Gastroesophageal sphincter (tissue), 4 donors: Measurements from ENCODE around the gene FBXO17. TPM values are rescaled to one million over a fixed set of nuclear protein-coding genes. Genes with fewer than 3 reads are reported as not detected.

Experiments
- ATAC-seq: fragments of 150-250 bp; one replicate; pipeline ENCODE4 v1.9.1; 2016; ENCODE audit warnings: mild to moderate bottlenecking, moderate library complexity
- H3K27ac ChIP-seq, 4 donors: fragments of 200-600 bp; sonication (generic) in 3 of 4; 1 replicate in 3 of 4; 2 replicates in 1 of 4; pipeline ENCODE4 v1.5.1; 2016 to 2019
- H3K27me3 ChIP-seq: fragments of 200-600 bp; sonication (generic); one replicate; pipeline ENCODE4 v1.5.1; 2019
- H3K36me3 ChIP-seq, 2 donors: fragments of 200-600 bp; sonication (generic); one replicate each; pipeline ENCODE4 v1.5.1; 2019; ENCODE audit warnings: control low read depth in 1 of 2
- H3K4me1 ChIP-seq, 3 donors: fragments of 200-600 bp; sonication (generic); 1 replicate in 2 of 3; 2 replicates in 1 of 3; pipeline ENCODE4 v1.5.1; 2016 to 2019; ENCODE audit warnings: control low read depth in 2 of 3
- H3K4me3 ChIP-seq, 2 donors: fragments of 200-600 bp; sonication (generic); one replicate each; pipeline ENCODE4 v1.5.1; 2019; ENCODE audit warnings: mild to moderate bottlenecking in 1 of 2, moderate library complexity in 1 of 2
- H3K9me3 ChIP-seq, 3 donors: fragments of 200-600 bp; sonication (generic); one replicate each; pipeline ENCODE4 v1.5.1; 2017 to 2019; ENCODE audit warnings: control low read depth in 2 of 3
- CTCF ChIP-seq, 4 experiments: fragments of 200-600 bp in 2 of 4; fragments of 450-650 bp in 2 of 4; sonication (generic) in 1 of 4; IDR thresholded peaks; one replicate each; pipeline ENCODE4 v1.5.1; 2017 to 2019; ENCODE audit warnings: antibody characterized with exemption in 4 of 4, mild to moderate bottlenecking in 2 of 4, moderate library complexity in 2 of 4
- EP300 ChIP-seq: sonication (generic); formaldehyde crosslinking; IDR thresholded peaks from one replicate; pipeline ENCODE4 v1.6.1; 2017; ENCODE audit warnings: antibody characterized with exemption, mild to moderate bottlenecking
- POLR2A ChIP-seq, 2 donors: fragments of 450-650 bp; IDR thresholded peaks; one replicate each; pipeline ENCODE4 v1.6.1; 2017; ENCODE audit warnings: antibody characterized with exemption in 2 of 2, mild to moderate bottlenecking in 2 of 2, moderate library complexity in 1 of 2
- POLR2AphosphoS5 ChIP-seq: sonication (generic); formaldehyde crosslinking; IDR thresholded peaks from one replicate; pipeline ENCODE4 v1.6.1; 2017; ENCODE audit warnings: antibody characterized with exemption
- WGBS, 2 donors: methylation state at CpG; one replicate each; pipeline ENCODE4 v1.1.5; 2018; ENCODE audit warnings: low coverage in 1 of 2; 5-methylcytosine and 5-hydroxymethylcytosine counted together
- total RNA-seq, 4 donors: library from RNA; depleted of rRNA; stranded (reverse); fragments of >200 nt; gene quantifications; one replicate each; pipeline ENCODE4 v1.1.0, GENCODE V29; 2016

The FBXO17 gene
- 10 to 100 TPM; 21.5 to 31.3 (median 27.8) TPM for total RNA-seq

- 0 to 40% methylated on average over 1 to 8 of the region's 63 CpGs for WGBS, 2 donors
- Histone ChIP-seq H3K4me1 (peaks cover 0 to 45% (median 7%) of the 10 kb centered on the region in 3 donors), H3K9me3 (no peaks in the 10 kb centered on the region), H3K27ac (peak within 1 kb of the TSS; percentile 52 to 96 (median 94)), H3K4me3 (peak within 1 kb of the TSS; percentile 51 to 81), H3K36me3 (no peaks in the 10 kb centered on the region), H3K27me3 (no peaks in the 10 kb centered on the region)
- TF ChIP-seq POLR2A (IDR thresholded peaks at IDR 0.05) (peak in 1 of 2 donors; percentile 23), POLR2AphosphoS5 (no peak)
- peak; percentile 88 for ATAC-seq
Observed at GRCh38 chr19:38975214-38975860, at the start of gene FBXO17. FBXO17 (minus strand) TSS chr19:38975742; CDS start chr19:38950319, 25,423 bp downstream.

- Histone ChIP-seq H3K4me1 (no peaks in the 10 kb centered on the region), H3K27me3 (no peaks in the 10 kb centered on the region), H3K27ac (no peak overlapping the region), H3K36me3 (peaks cover 0 to 41% of the 10 kb centered on the region in 2 donors), H3K4me3 (no peak overlapping the region), H3K9me3 (no peaks in the 10 kb centered on the region)
- 94 to 100% methylated on average over 1 to 13 of the region's 14 CpGs for WGBS, 2 donors
- TF ChIP-seq POLR2AphosphoS5, result no peak
- TF ChIP-seq EP300, result no peak
- TF ChIP-seq POLR2A (IDR thresholded peaks at IDR 0.05), result no peak
- TF ChIP-seq CTCF (IDR thresholded peaks at IDR 0.05), result no peak
- ATAC-seq, result no peak
Observed at GRCh38 chr19:39024875-39025641, 49.5 kb upstream of the FBXO17 start.

DNA sequence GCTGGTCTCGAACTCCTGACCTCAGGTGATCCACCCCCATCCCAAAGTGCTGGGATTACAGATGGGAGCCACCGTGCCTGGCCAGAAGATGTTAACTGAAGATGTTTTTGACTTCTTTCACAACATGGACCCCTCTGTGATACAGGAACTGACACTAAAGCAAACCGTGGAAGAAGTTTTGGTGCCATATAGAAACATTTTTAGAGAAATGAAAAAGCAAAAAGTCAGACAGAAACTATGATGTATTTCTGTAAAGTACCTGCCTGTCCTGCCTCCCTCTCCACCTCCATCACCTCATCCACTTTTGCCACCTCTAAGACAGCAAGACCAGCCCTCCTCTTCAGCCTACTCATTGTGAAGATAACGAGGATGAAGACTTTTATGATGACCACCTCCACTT is 45.5 kb upstream of the FBXO17 start:
- Histone ChIP-seq H3K4me3 (no peak overlapping the region), H3K27ac (no peak overlapping the region), H3K4me1 (no peaks in the 10 kb centered on the region), H3K27me3 (no peaks in the 10 kb centered on the region), H3K9me3 (peaks cover 0 to 6% (median 0%) of the 10 kb centered on the region in 3 donors), H3K36me3 (peaks cover 0 to 15% of the 10 kb centered on the region in 2 donors)
- no peak for ATAC-seq
- 75 to 92% methylated on average over 2 to 3 of the region's 4 CpGs for WGBS, 2 donors
- TF ChIP-seq POLR2AphosphoS5 (no peak), POLR2A (IDR thresholded peaks at IDR 0.05) (no peak), CTCF (IDR thresholded peaks at IDR 0.05) (no peak), EP300 (no peak)

DNA sequence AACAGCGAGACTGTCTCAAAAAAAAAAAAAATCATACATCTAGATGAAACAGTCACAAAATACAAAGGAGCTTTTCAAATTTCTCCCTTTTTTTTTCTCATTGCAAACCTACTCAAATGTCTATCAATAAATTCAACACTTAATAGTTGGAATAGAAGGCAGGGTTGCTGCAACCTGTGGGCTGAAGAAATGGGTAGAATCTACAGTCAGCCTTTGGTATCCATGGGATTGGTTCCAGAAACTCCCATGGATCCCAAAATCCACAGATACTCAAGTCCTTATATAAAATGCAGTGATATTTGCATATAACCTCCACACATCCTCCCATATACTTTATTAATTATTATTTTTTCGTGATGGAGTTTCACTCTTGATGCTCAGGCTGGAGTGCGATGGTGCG is 42.1 kb upstream of the FBXO17 start:
- H3K27me3 ChIP-seq, result no peaks in the 10 kb centered on the region
- 88% methylated on average over 4 of the region's 4 CpGs; no CpG with 5 or more reads in 1 of the 2 donors for WGBS, 2 donors
- TF ChIP-seq POLR2AphosphoS5, result no peak
- TF ChIP-seq POLR2A (IDR thresholded peaks at IDR 0.05), result no peak
- TF ChIP-seq EP300, result no peak
- no peak for TF ChIP-seq CTCF (IDR thresholded peaks at IDR 0.05)
- H3K4me1 ChIP-seq, result no peaks in the 10 kb centered on the region
- ATAC-seq, result no peak
- no peak overlapping the region for H3K4me3 ChIP-seq
- no peak overlapping the region for H3K27ac ChIP-seq
- H3K36me3 ChIP-seq, result peaks cover 0 to 11% of the 10 kb centered on the region in 2 donors
- H3K9me3 ChIP-seq, result peaks cover 0 to 6% (median 0%) of the 10 kb centered on the region in 3 donors

- no peak for ATAC-seq
- TF ChIP-seq CTCF (IDR thresholded peaks at IDR 0.05) (no peak), POLR2AphosphoS5 (no peak), POLR2A (IDR thresholded peaks at IDR 0.05) (no peak), EP300 (no peak)
- H3K4me1 ChIP-seq, result no peaks in the 10 kb centered on the region
- H3K36me3 ChIP-seq, result peaks cover 0 to 11% of the 10 kb centered on the region in 2 donors
- H3K9me3 ChIP-seq, result peaks cover 0 to 6% (median 0%) of the 10 kb centered on the region in 3 donors
- 36 to 38% methylated on average over 3 to 6 of the region's 6 CpGs for WGBS, 2 donors
- H3K27ac ChIP-seq, result no peak overlapping the region
- H3K4me3 ChIP-seq, result no peak overlapping the region
- no peaks in the 10 kb centered on the region for H3K27me3 ChIP-seq
Observed at GRCh38 chr19:39017026-39017425, 41.5 kb upstream of the FBXO17 start.
